GM13976 (cell line): ENCODE results near the gene KIRREL3.

ENCODE experiments used
- DNase-seq: peaks from one replicate; pipeline ENCODE4 v3.0.0; 2012; ENCODE audit warnings: low spot score
- CTCF ChIP-seq: IDR thresholded peaks from 2 replicates; pipeline ENCODE4 v1.5.1; 2012; ENCODE audit warnings: borderline replicate concordance, mild to moderate bottlenecking; ENCODE audit not compliant: insufficient read depth; ENCODE audit errors: extremely low read depth, missing control alignments, control extremely low read depth
- in situ Hi-C: fragments of 300-500 bp; cut with MboI; formaldehyde crosslinking; loops from one replicate; pipeline ENCODE4 v1.12.0; 2022; ENCODE audit warnings: low sequenced_read_pairs, mixed read lengths, inconsistent platforms; ENCODE audit not compliant: unreplicated experiment

KIRREL3 gene

DNA sequence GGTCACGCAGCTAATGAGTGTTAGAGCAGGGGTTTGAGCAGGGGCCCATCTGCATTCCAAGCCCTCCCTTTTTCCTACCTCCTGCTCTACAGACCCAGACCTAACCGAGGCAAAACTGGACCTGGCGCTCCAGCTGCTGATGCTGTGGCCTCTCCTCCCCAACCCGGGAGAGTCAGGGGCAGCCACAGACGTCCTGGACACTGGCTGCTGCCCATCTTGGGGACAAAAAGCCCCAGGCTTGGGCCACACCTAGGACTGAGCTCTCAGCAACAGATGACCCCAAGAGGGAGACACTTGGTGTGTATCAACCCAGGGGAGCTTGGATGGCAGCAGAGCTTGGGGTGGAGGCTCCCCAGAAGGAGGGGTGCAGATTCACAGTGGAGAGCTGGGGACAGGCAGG lies 472.5 kb downstream of the KIRREL3 start:
- no peak for DNase-seq
- in situ Hi-C loops = no loop called here
- TF ChIP-seq CTCF = no peak

DNA sequence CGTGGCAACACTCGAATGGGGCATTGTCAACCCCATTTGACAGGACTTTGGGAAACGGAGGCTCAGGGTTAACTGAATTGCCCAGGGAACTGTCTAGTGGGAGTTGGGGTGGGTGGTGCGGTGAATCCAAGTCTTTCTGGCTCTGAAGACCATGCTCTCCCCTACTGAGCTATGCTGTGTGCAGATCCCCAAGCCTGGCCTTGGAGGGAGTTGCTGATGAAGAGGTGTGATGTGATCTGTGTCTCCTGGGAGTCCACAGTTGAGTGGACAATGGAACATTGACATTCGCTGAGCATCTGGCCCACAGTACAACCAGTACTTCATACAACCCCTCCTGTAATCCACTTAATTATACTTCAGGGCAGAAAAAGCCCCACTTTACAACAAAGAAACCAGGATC lies 472.9 kb downstream of the KIRREL3 start:
- no peak for TF ChIP-seq CTCF
- no peak for DNase-seq
- in situ Hi-C loops = no loop called here

DNA sequence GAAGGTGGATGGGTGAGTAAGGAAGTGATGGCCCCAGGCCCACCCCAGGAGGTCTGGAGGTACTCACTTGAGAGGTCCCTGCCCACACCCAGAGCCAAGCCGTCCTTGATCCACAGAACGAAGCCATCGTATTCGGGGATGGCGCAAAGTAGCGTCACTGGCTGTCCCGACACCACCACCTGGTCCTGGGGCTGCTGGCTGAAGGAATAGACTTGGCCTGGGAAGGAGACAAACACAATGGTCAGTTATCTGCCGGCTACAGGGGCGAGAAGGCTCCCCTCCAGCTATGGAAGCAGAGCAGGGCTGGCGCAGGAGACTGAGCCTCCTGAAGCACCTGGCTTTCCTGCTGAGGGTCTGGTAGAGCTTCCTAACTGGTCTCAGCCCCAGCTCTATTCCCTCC lies 474.1 kb downstream of the KIRREL3 start:
- in situ Hi-C loops = no loop called here
- DNase-seq = no peak
- no peak for TF ChIP-seq CTCF

DNA sequence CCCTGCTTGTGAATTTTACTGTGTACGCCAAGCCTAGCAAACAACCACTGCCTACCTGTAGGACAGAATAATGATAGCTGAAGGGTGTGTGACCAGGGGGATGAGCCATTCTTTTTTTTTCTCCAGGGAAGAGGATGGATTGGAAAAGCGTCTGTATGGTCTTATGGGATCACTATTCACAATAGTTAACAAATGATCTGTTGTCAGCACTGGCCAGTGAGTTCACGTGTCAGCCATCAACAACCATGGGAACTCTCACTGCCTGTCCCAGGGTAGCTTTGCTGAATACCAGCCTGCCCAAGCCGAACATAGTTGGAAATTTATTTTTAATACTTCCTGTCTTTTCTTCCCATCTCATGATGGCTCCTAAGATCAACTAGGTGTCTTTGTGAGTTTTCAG lies 474.9 kb downstream of the KIRREL3 start:
- in situ Hi-C loops = no loop called here
- no peak for DNase-seq
- no peak for TF ChIP-seq CTCF

GRCh38 chr11:126525216-126525615 lies 475.4 kb downstream of the KIRREL3 start:
- TF ChIP-seq CTCF = no peak
- in situ Hi-C loops = no loop called here
- no peak for DNase-seq

GRCh38 chr11:126523441-126524205 lies 476.9 kb downstream of the KIRREL3 start:
- no peak for TF ChIP-seq CTCF
- in situ Hi-C loops = no loop called here
- DNase-seq = no peak

GRCh38 chr11:126522606-126523005 lies 478.0 kb downstream of the KIRREL3 start:
- no peak for TF ChIP-seq CTCF
- in situ Hi-C loops = no loop called here
- no peak for DNase-seq
